Astrocyte of the cerebellum (primary cell): Measurements from ENCODE around the gene CHL1.

ENCODE experiments used
- DNase-seq: peaks from one replicate; pipeline ENCODE4 v3.0.0-alpha.2; 2011; ENCODE audit warnings: low read depth
- H3K4me3 ChIP-seq: 2 replicates; pipeline ENCODE4 v1.5.1; 2011; ENCODE audit warnings: mild to moderate bottlenecking, low read depth, low read length, moderate library complexity
- in situ Hi-C: cut with HindIII; loops from 2 replicates; pipeline ENCODE4 v1.10.0; 2017; ENCODE audit warnings: low sequenced_read_pairs
- TF ChIP-seq, protein P1 (sequence below): IDR thresholded peaks from 2 replicates; pipeline ENCODE4 v1.5.1; 2012; ENCODE audit warnings: low read length, low read depth, moderate library complexity, mild to moderate bottlenecking; ENCODE audit errors: missing control alignments

CHL1 gene, protein sequence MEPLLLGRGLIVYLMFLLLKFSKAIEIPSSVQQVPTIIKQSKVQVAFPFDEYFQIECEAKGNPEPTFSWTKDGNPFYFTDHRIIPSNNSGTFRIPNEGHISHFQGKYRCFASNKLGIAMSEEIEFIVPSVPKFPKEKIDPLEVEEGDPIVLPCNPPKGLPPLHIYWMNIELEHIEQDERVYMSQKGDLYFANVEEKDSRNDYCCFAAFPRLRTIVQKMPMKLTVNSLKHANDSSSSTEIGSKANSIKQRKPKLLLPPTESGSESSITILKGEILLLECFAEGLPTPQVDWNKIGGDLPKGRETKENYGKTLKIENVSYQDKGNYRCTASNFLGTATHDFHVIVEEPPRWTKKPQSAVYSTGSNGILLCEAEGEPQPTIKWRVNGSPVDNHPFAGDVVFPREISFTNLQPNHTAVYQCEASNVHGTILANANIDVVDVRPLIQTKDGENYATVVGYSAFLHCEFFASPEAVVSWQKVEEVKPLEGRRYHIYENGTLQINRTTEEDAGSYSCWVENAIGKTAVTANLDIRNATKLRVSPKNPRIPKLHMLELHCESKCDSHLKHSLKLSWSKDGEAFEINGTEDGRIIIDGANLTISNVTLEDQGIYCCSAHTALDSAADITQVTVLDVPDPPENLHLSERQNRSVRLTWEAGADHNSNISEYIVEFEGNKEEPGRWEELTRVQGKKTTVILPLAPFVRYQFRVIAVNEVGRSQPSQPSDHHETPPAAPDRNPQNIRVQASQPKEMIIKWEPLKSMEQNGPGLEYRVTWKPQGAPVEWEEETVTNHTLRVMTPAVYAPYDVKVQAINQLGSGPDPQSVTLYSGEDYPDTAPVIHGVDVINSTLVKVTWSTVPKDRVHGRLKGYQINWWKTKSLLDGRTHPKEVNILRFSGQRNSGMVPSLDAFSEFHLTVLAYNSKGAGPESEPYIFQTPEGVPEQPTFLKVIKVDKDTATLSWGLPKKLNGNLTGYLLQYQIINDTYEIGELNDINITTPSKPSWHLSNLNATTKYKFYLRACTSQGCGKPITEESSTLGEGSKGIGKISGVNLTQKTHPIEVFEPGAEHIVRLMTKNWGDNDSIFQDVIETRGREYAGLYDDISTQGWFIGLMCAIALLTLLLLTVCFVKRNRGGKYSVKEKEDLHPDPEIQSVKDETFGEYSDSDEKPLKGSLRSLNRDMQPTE (N-terminal part only)

DNA sequence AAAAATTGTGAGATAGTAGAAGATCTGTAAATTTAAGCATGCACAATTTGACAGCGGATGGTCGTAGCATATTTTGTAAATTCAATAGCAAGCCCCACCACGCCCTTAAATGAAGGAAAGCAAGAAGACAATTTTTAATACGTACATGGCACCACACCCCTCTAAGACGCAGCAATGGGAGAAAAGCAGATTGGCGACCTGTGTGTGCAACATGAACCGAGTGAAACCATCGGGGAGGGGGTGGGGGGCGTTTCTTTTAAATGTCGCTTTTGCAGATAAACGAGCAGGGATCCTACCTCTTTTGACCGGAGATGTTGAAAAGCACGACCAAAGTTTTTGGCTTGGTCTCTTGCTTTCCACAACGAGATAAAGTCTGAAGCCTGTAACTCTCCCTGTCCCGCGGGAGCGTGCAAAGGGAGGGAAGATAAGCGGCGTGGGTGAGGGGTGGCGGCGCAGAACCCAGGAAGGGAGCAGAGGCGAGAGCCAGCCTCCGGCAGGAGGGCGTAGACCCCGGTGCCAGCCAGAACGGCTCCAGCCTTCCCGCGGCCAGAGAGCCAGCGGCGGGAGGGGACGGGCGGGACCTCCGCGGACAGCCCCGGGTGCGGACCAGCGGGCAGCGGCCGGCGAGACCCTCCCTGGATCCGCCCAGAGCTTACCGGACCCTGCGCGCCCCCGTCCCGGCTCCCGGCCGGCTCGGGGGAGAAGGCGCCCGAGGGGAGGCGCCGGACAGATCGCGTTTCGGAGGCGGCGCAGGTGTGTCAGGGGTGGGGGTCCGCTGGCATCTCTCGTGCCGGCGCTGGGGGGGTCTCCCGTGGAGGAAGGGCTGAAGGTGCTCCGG is at the start of gene CHL1:
TSS of gene CHL1 (plus strand) at position 453 of the 838 bp plus-strand sequence. CDS start 123,014 bp downstream, outside the sequence.
- TF ChIP-seq, protein P1, sequence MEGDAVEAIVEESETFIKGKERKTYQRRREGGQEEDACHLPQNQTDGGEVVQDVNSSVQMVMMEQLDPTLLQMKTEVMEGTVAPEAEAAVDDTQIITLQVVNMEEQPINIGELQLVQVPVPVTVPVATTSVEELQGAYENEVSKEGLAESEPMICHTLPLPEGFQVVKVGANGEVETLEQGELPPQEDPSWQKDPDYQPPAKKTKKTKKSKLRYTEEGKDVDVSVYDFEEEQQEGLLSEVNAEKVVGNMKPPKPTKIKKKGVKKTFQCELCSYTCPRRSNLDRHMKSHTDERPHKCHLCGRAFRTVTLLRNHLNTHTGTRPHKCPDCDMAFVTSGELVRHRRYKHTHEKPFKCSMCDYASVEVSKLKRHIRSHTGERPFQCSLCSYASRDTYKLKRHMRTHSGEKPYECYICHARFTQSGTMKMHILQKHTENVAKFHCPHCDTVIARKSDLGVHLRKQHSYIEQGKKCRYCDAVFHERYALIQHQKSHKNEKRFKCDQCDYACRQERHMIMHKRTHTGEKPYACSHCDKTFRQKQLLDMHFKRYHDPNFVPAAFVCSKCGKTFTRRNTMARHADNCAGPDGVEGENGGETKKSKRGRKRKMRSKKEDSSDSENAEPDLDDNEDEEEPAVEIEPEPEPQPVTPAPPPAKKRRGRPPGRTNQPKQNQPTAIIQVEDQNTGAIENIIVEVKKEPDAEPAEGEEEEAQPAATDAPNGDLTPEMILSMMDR = no peak
- DNase-seq = no peak
- H3K4me3 ChIP-seq = peak within 1 kb of the TSS; percentile 64
- in situ Hi-C loops = no loop called here

DNA sequence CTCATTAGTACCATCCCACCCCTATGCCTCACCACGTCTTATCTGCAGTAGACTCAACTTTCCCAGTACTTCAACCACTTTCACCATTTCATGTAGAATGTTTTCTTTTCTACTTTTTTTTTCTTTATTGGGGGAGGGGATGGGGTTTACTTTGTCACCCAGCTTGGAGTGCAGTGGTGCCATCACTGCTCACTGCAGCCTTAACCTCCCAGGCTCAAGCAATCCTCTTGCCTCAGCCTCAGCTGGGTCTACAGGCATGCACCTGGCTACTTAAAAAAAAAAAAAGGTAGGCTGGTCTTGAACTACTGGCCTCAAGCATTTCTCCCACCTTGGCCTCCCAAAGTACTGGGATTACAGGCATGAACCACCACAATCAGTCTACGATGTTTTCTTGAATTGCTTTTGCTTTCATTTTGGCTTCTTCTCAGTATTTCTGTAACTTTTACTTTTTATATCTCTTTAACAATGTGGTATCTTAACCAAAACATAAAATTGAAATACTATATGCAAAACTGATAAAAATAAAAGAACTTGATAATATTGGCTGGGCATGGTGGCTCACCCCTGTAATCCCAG is 44.9 kb upstream of the CHL1 start:
- no peak overlapping the region for H3K4me3 ChIP-seq
- in situ Hi-C loops = no loop called here
- no peak for DNase-seq
- TF ChIP-seq, protein P1 = no peak

DNA sequence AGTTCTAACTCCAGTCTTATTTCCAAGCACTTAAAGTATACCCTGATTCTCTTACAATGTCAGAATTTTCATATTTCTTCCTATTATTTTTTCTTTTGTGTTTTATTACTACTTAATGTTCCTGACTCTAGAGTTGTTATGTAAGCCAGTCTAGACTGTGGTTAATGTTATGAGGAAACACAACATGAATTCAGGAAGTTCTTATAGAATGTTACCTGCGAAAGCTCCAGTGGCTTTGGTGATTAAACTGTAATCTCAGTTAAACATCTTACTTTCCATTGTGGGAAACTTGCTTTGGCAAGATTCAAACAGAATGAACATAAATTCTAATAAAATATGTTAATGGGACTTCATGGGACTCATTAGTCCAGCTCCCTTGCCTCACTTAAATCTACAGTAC is 36.6 kb upstream of the CHL1 start:
- in situ Hi-C loops = no loop called here
- H3K4me3 ChIP-seq = no peak overlapping the region
- no peak for DNase-seq
- TF ChIP-seq, protein P1 = no peak

DNA sequence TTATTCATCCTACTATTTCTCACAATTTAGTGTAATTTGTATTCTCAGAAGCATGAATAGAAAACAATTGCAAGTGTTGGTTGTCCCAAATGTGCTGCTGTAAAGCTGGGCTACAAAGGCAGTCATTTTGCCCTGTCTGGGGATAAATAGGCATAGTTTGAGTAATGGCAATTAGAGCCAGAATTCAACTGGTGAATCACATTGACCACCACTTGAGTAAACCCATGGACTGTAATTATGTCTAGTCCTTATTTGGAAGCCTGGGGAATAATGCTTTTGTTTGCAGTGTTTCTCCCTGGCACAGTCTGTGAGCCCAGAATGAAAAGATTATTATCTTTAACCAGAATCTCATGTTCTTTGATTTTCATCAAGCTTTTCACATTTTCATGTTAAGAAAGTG is 30.5 kb upstream of the CHL1 start:
- TF ChIP-seq, protein P1 = no peak
- H3K4me3 ChIP-seq = no peak overlapping the region
- in situ Hi-C loops = no loop called here
- DNase-seq = no peak

DNA sequence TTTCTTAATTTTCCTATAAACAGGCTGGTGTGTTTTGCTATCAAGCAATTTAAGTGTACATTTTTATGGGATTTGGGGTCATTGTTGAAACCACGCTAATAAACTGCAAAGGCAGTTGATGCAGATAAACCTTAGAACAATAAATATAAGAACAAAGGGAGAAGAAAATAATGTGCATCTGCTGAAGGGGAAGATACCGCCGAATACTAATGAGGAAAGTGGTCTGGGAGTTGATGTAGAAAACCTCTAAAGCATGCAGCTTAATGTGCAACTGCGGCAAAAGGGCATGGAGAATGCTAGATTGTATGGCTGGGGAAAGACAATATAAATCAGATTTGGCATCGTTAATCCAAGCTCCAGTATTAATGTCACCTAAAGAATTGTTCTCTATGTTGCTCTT is 29.8 kb upstream of the CHL1 start:
- in situ Hi-C loops = no loop called here
- DNase-seq = no peak
- H3K4me3 ChIP-seq = no peak overlapping the region
- TF ChIP-seq, protein P1 = no peak
